MCF 10A (cell line): ENCODE results near the gene MARS1. TPM values are rescaled to one million over a fixed set of nuclear protein-coding genes. Genes with fewer than 3 reads are reported as not detected.

ENCODE experiments used
- BruUV-seq: library from RNA; stranded (reverse); fragments of 400-500 nt; replicated peaks from 2 replicates; lab custom pipeline; 2021; lab: Mats Ljungman, UMichigan
- CTCF ChIA-PET: fragments of 300-600 bp; sonication (Branson Sonifier 250); formaldehyde crosslinking; extraction: SDS; loops from one replicate; lab custom pipeline; 2021; ENCODE audit warnings: antibody characterized with exemption, inconsistent platforms; lab: Yijun Ruan, JAX
- POLR2A ChIA-PET: fragments of 300-600, 350-650 bp; sonication (Branson Sonifier 250); formaldehyde crosslinking; extraction: SDS; loops from one replicate; lab custom pipeline; 2020; ENCODE audit warnings: antibody characterized with exemption, inconsistent platforms; lab: Yijun Ruan, JAX
- DNase-seq: peaks from one replicate; pipeline ENCODE4 v3.0.0-alpha.2; 2018; ENCODE audit not compliant: unreplicated experiment
- H3K27ac Mint-ChIP-seq: one replicate; pipeline ENCODE4 v1.8.0; 2022; ENCODE audit warnings: mild to moderate bottlenecking, low read depth, mixed read lengths; ENCODE audit not compliant: unreplicated experiment
- H3K27me3 Mint-ChIP-seq: one replicate; pipeline ENCODE4 v1.8.0; 2022; ENCODE audit warnings: mixed read lengths; ENCODE audit not compliant: insufficient read depth, unreplicated experiment
- H3K36me3 Mint-ChIP-seq: one replicate; pipeline ENCODE4 v1.8.0; 2022; ENCODE audit warnings: mild to moderate bottlenecking, moderate library complexity, mixed read lengths; ENCODE audit not compliant: insufficient read depth, unreplicated experiment
- H3K4me1 Mint-ChIP-seq: one replicate; pipeline ENCODE4 v1.8.0; 2022; ENCODE audit warnings: mixed read lengths; ENCODE audit not compliant: insufficient read depth, unreplicated experiment
- H3K4me3 Mint-ChIP-seq: one replicate; pipeline ENCODE4 v1.8.0; 2022; ENCODE audit warnings: mild to moderate bottlenecking, moderate library complexity, mixed read lengths; ENCODE audit not compliant: unreplicated experiment
- H3K9me3 Mint-ChIP-seq: one replicate; pipeline ENCODE4 v1.8.0; 2022; ENCODE audit warnings: mixed read lengths; ENCODE audit not compliant: unreplicated experiment
- CTCF ChIP-seq: fragments of 200-600 bp; IDR thresholded peaks from one replicate; pipeline ENCODE4 v1.8.0; 2022; ENCODE audit warnings: antibody characterized with exemption, mild to moderate bottlenecking; ENCODE audit not compliant: unreplicated experiment
- intact Hi-C: fragments of 100-400 bp; cut with micrococcal nuclease; formaldehyde crosslinking; loops from 2 replicates; pipeline ENCODE4 v1.14.1; 2022
- total RNA-seq: library from RNA; stranded (reverse); gene quantifications from 2 replicates; pipeline ENCODE4 v1.2.3, GENCODE V29; 2022

The MARS1 gene
- total RNA-seq, 1 experiment from 2014 or later = 762 TPM

DNA sequence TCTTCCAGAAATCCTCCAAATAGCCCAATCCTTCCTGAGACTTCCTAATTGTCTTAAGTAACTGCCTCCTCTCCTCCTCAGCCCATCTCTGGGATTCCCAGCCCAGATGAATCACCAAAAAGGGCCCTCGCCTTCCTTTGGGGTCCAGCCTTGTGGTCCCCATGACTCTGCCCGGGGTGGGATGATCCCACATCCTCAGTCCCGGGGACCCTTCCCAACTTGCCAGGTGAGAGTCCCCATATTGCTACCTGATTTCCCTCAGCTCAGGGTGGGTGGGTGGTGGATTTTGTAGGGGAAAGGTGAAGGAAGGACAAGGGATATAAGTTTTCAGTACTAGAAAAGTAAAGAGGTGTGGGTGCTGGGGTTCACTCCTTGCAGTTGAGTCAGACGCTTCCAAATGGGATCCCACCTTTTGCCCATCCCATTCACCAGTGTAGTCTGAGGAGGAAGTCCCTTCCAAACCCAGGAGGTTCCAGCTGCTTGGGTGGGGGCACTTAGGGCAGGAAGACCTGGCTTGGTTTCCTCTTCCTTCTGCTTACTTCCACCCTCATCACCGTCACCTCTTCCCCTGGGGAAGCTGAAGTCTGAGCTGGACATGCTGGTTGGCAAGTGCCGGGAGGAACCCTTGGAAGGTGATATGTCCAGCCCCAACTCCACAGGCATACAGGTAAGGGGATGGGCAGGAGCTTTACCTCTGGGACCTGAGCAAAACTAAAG is 22.7 kb upstream of the MARS1 start:
- no peak for TF ChIP-seq CTCF
- Mint-ChIP-seq H3K36me3 (peaks cover 4% of the 10 kb centered on the region), H3K4me3 (no peak overlapping the region), H3K4me1 (peaks cover 11% of the 10 kb centered on the region), H3K9me3 (no peaks in the 10 kb centered on the region), H3K27ac (no peak overlapping the region), H3K27me3 (peaks cover 82% of the 10 kb centered on the region)
- BruUV-seq = no TSS peak
- POLR2A ChIA-PET = interaction anchor here (0.6 to 1.0 kb wide), 3 partner anchors 9 to 836 kb away, joined by 3 to 4 read pairs (median 4); no protein-coding TSS in a partner anchor
- CTCF ChIA-PET = interaction anchor here (0.5 to 6.6 kb wide), 6 partner anchors 12 to 270 kb away, joined by 3 to 59 read pairs (median 3); partner anchors contain the start of gene INHBE
- intact Hi-C loops = no loop called here
- DNase-seq = no peak

DNA sequence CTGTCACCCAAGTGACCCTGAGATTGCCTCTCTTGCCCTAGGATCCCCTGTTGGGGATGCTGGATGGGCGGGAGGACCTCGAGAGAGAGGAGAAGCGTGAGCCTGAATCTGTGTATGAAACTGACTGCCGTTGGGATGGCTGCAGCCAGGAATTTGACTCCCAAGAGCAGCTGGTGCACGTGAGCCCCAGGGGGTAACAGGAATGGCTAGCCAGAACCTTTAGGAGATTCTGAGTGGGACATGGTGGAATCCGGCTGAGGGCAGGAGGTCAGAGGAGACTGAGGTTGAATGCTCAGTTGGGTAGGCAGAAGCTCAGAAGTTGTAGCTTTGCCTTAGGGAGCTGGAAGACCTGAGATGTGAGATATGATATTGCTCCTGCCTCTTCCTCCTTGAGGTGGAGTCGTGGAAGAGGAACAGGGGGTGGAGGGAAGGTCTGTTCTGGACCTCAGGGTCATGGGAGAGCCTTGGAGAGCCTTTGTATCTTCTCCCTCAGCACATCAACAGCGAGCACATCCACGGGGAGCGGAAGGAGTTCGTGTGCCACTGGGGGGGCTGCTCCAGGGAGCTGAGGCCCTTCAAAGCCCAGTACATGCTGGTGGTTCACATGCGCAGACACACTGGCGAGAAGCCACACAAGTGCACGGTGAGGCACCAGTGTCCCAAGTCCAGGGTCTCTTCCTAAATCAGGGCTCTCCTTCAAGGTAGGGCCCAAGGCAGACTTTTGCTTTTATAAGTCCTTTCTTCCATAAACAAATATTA is 21.9 kb upstream of the MARS1 start:
- Mint-ChIP-seq H3K4me1 (peaks cover 6% of the 10 kb centered on the region), H3K4me3 (no peak overlapping the region), H3K9me3 (no peaks in the 10 kb centered on the region), H3K27ac (no peak overlapping the region), H3K27me3 (peaks cover 79% of the 10 kb centered on the region), H3K36me3 (peaks cover 4% of the 10 kb centered on the region)
- TF ChIP-seq CTCF = no peak
- CTCF ChIA-PET = interaction anchor here (0.5 to 6.6 kb wide), 7 partner anchors 8 to 269 kb away, joined by 3 to 59 read pairs (median 3); partner anchors contain the start of gene INHBE
- BruUV-seq = no TSS peak
- DNase-seq = no peak
- POLR2A ChIA-PET = interaction anchor here (0.6 to 1.0 kb wide), 3 partner anchors 9 to 837 kb away, joined by 3 to 4 read pairs (median 4); no protein-coding TSS in a partner anchor
- intact Hi-C loops = no loop called here

DNA sequence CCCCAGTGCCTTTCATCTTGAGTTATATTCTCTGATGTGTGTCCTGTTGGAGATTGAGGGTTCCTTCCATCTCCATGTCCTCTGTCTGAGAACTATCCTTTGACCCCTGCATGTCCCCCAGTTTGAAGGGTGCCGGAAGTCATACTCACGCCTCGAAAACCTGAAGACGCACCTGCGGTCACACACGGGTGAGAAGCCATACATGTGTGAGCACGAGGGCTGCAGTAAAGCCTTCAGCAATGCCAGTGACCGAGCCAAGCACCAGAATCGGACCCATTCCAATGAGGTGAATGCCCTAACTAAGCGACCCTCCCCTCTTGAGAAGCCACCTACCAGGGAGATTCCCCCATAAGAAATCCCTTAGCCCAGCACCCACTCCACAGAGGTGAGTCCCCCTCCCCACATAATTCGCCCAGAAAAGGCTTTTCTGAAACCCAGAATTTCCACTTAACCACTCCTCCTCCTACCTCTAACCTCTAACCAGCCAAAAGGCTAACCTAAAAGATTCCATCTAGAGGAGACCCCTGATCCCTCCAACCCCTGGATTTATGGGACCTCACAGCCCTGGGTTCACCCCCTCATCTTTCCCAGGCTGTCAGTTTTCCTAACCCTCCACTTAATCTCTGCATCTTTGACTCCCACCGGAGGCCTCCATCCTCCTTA is 20.5 kb upstream of the MARS1 start:
- ChIA-PET POLR2A (no interaction called here), CTCF (no interaction called here)
- no peaks in the 10 kb centered on the region for H3K9me3 Mint-ChIP-seq
- H3K36me3 Mint-ChIP-seq = peaks cover 3% of the 10 kb centered on the region
- TF ChIP-seq CTCF = no peak
- no TSS peak for BruUV-seq
- intact Hi-C loops = no loop called here
- no peak for DNase-seq
- H3K27me3 Mint-ChIP-seq = peaks cover 90% of the 10 kb centered on the region
- H3K4me1 Mint-ChIP-seq = peaks cover 5% of the 10 kb centered on the region
- no peak overlapping the region for H3K27ac Mint-ChIP-seq
- H3K4me3 Mint-ChIP-seq = no peak overlapping the region

GRCh38 chr12:57467915-57468314 is 20.0 kb upstream of the MARS1 start:
- DNase-seq = no peak
- Mint-ChIP-seq H3K4me3 (no peak overlapping the region), H3K4me1 (no peaks in the 10 kb centered on the region), H3K27me3 (peaks cover 96% of the 10 kb centered on the region), H3K36me3 (no peaks in the 10 kb centered on the region), H3K27ac (no peak overlapping the region), H3K9me3 (no peaks in the 10 kb centered on the region)
- CTCF ChIA-PET = interaction anchor here (0.7 to 5.1 kb wide), 2 partner anchors 9 to 461 kb away, joined by 3 to 31 read pairs; partner anchors contain the start of gene GLI1
- no peak for TF ChIP-seq CTCF
- intact Hi-C loops = no loop called here
- POLR2A ChIA-PET = no interaction called here
- BruUV-seq = no TSS peak
